Heart left ventricle (tissue), 13 donors: ENCODE measurements around the gene GABRD.

Experiments
- POLR2A ChIP-seq, 2 donors: fragments of 450-650 bp; IDR thresholded peaks; one replicate each; pipeline ENCODE4 v1.6.1; 2017; ENCODE audit warnings: antibody characterized with exemption in 2 of 2, mild to moderate bottlenecking in 2 of 2, moderate library complexity in 2 of 2
- TF ChIP-seq, protein P1 (sequence below), 12 donors: fragments of 200-600 bp; sonication (generic) in 4 of 12; IDR thresholded peaks; one replicate each; pipeline versions ENCODE4 v1.5.0 to v1.8.0; 2018 to 2022; ENCODE audit warnings: antibody characterized with exemption in 12 of 12, mild to moderate bottlenecking in 5 of 12
- donor health status: ischemic (EF 13 %, LVEDD 7.1; RV severe dilation, severe dysfunction).
- donor health status: DM: no; HTN: yes; CAD: no.
- donor health status: DM: no; HTN: no; CAD: no.
- donor health status: ischemic (EF 25% LVEDD 6.9; RV normal size, moderate dysfunction).
- donor health status: ischemic (EF 25% LVEDD 5.7; RV mildly dilated, moderate dysfunction).
- donor health status: ischemic (EF 35%, LVEDD 5.7; RV mildly dilated, moderate dysfunction).
- donor health status: nonischemic (EF 11% LVEDD 7.7; RV severe dilation, severe dysfunction).
- donor health status: DM: yes; HTN: yes; CAD: no.
- donor health status: PGD.
- donor health status: ischemic (EF 29% LVEDD 5.4; RV normal size, mild dysfunction).
- donor health status: nonischemic (EF 23%, LVEDD 6.1; RV moderate dilation, normal function).

DNA sequence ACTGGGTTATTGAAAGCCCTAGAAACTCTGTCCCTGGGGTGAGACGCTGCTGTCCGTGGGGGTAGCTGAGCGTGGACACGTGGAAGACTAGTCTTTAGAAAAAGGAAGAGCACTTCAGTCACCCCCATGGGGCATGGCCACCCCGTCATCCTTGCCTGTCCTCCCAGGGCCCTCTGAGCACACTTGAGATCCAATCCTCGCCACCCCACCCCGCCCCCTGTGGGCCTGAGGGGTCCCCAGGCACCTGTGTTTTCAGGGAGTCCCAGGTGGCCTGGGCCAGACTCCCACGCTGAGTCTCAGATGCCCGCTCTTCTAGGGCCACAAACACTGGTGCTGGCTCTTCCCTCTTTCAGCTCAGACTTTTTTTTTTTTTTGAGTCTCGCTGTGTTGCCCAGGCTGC, 33.6 kb downstream of the GABRD start:
- TF ChIP-seq, protein P1, sequence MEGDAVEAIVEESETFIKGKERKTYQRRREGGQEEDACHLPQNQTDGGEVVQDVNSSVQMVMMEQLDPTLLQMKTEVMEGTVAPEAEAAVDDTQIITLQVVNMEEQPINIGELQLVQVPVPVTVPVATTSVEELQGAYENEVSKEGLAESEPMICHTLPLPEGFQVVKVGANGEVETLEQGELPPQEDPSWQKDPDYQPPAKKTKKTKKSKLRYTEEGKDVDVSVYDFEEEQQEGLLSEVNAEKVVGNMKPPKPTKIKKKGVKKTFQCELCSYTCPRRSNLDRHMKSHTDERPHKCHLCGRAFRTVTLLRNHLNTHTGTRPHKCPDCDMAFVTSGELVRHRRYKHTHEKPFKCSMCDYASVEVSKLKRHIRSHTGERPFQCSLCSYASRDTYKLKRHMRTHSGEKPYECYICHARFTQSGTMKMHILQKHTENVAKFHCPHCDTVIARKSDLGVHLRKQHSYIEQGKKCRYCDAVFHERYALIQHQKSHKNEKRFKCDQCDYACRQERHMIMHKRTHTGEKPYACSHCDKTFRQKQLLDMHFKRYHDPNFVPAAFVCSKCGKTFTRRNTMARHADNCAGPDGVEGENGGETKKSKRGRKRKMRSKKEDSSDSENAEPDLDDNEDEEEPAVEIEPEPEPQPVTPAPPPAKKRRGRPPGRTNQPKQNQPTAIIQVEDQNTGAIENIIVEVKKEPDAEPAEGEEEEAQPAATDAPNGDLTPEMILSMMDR (IDR thresholded peaks at IDR 0.05) = no peak
- TF ChIP-seq POLR2A (IDR thresholded peaks at IDR 0.05) = no peak
